GM12801 (cell line): ENCODE data around the gene DSCAM.

ENCODE experiments used
- CTCF ChIP-seq: IDR thresholded peaks from one replicate; pipeline ENCODE4 v1.5.1; 2011; ENCODE audit warnings: control low read depth; ENCODE audit not compliant: insufficient read length; ENCODE audit errors: extremely low read depth

DSCAM gene

DNA sequence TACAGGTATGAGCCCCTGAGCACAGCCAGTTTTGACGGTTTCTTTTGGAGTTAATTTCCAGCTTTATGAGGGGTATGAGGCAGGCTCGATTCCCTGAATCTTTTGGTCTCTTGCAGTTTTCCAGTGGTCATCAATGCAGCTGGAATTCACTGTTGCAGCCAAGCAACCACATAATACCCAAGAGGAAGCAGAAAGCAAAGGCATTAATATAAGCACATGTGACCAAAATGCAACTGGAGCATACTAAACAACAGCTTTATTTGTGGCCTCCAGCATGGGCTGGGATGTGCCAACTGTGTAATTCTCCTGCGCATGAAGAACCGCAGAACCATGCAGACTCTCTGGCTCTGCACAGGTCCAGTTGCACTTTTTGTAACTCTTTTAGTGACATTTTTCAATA lies 33.0 kb downstream of the DSCAM start:
- no peak for TF ChIP-seq CTCF

- no peak for TF ChIP-seq CTCF
Observed at GRCh38 chr21:40809673-40810197, 37.2 kb downstream of the DSCAM start.

DNA sequence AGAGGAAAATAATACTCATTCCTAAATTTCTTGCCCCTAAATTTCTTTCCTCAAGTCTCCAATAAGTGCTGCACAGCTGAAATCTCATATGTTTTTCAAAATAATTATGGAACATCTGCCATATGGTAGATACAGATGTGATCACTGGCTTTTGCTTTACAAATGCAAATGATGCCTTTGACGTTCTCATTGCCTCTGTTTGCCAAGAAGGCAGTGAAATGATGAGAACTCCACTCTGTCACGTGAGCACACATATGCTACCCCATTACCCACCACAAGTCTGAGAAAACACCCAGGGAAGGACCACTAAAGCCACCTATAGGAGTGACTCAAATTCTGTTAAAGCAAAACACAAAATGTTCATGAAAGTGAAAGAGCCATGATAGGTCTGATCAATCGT lies 43.9 kb downstream of the DSCAM start:
- no peak for TF ChIP-seq CTCF

- TF ChIP-seq CTCF, result no peak
Observed at GRCh38 chr21:40800126-40800525, 46.8 kb downstream of the DSCAM start.

DNA sequence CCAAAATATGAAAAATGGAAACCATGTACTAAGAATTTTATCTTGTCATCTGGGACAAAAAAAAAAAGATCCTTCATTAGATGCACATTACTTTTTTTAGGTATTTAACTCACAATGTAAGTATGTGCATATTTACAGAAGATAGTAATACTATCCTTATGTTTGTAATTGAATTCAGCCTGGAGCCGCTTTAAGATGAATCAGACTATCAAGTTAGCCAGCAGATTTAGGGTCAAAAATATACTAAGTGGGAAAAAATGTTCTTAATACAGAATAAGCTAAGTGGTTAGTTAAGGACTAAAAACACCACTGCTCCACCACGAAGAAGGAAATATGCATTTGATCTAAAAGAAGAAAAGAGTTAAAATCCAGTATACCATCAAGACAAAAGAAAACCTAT lies 49.1 kb downstream of the DSCAM start:
- TF ChIP-seq CTCF, result no peak

- TF ChIP-seq CTCF, result no peak
Observed at GRCh38 chr21:40797410-40797809, 49.5 kb downstream of the DSCAM start.

- TF ChIP-seq CTCF, result no peak
Observed at GRCh38 chr21:40796464-40796863, 50.5 kb downstream of the DSCAM start.

GRCh38 chr21:40795313-40795712 lies 51.6 kb downstream of the DSCAM start:
- TF ChIP-seq CTCF, result no peak
